ENCODE data around the gene CFAP299. TPM values are rescaled to one million over a fixed set of nuclear protein-coding genes. Genes with fewer than 3 reads are reported as not detected.
A peak's percentile ranks its signal among the peaks of the same experiment; 100 is the strongest.

CFAP299 gene
- total RNA-seq, 2 experiments from 2014 or later: 0.63 to 3.7 TPM

DNA sequence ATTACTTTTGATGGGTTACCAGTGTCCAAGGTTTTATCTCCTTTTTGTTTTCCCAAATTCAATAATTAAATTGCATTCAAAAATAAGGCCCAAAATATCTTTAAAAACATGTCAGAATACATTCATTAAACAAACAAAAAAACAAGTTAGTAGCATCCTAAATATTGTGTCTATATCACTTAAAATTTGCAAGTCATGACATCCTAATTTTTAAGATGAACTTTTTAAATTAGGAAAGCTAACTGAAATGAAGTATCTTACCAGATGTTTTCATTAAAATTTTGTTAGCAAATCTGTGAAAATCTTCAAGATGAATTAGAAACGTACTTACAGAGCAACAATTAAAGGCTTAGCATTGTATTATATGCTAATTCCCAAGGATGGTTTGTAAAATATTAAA is 962 bp upstream of the CFAP299 start:
- no peak overlapping the region for H3K4me2 ChIP-seq (ENCODE audit: low read length)
- H2AFZ ChIP-seq (ENCODE audit: low read length): peak overlapping the region; percentile 86; the same call in 1 of the 2 replicates
- TF ChIP-seq EZH2phosphoT487 (IDR thresholded peaks at IDR 0.05; ENCODE audit: borderline replicate concordance, low read depth, low read length): no peak
- TF ChIP-seq, protein P1, sequence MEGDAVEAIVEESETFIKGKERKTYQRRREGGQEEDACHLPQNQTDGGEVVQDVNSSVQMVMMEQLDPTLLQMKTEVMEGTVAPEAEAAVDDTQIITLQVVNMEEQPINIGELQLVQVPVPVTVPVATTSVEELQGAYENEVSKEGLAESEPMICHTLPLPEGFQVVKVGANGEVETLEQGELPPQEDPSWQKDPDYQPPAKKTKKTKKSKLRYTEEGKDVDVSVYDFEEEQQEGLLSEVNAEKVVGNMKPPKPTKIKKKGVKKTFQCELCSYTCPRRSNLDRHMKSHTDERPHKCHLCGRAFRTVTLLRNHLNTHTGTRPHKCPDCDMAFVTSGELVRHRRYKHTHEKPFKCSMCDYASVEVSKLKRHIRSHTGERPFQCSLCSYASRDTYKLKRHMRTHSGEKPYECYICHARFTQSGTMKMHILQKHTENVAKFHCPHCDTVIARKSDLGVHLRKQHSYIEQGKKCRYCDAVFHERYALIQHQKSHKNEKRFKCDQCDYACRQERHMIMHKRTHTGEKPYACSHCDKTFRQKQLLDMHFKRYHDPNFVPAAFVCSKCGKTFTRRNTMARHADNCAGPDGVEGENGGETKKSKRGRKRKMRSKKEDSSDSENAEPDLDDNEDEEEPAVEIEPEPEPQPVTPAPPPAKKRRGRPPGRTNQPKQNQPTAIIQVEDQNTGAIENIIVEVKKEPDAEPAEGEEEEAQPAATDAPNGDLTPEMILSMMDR (conservative IDR thresholded peaks at IDR 0.05; ENCODE audit: low read length): no peak
- H3K4me3 ChIP-seq (ENCODE audit: low read depth, low read length, poor library complexity, severe bottlenecking): no peak overlapping the region
- H3K79me2 ChIP-seq (ENCODE audit: insufficient read depth, low read depth, low read length): no peaks in the 10 kb centered on the region
- no peak overlapping the region for H3K27ac ChIP-seq (ENCODE audit: low read depth, low read length, poor library complexity, severe bottlenecking)
- DNase-seq (ENCODE audit: low spot score): no peak
- peaks cover 14% of the 10 kb centered on the region for H3K4me1 ChIP-seq (ENCODE audit: insufficient read depth, low read length, poor library complexity, severe bottlenecking)
- no TSS peak for BruUV-seq (replicated peaks)
- no peaks in the 10 kb centered on the region for H3K9me3 ChIP-seq (ENCODE audit: low read length)
- ChIA-PET POLR2A (interaction anchor here (0.5 to 1.2 kb wide), 2 partner anchors 14 to 1028 kb away, joined by 3 read pairs; no protein-coding TSS in a partner anchor), CTCF (ENCODE audit: unreplicated experiment) (no interaction called here)
- H3K9me2 ChIP-seq (ENCODE audit: insufficient read depth, low read length): no peaks in the 10 kb centered on the region
- intact Hi-C loops (cut with micrococcal nuclease; ENCODE audit: unreplicated experiment): no loop called here
- H4K20me1 ChIP-seq (ENCODE audit: insufficient read depth, low read length): no peaks in the 10 kb centered on the region
- H3K36me3 ChIP-seq (ENCODE audit: insufficient read depth, low read length): no peaks in the 10 kb centered on the region

DNA sequence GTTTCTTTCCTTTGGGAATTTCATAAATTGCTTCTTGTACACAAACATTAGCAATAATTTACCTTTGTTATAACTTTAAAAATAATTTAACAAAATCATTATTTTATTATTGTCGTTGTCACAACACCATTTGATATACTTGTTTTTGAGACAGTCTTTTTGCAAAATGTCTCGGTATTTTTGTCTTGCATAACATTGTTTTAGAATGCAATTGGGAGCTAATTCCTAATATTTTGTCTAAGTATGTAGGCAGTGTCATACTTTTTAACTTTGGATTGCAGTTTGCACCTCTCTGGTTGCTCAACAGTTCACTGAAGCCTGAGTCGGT is 340 bp upstream of the CFAP299 start:
- TF ChIP-seq, protein P1 (conservative IDR thresholded peaks at IDR 0.05; ENCODE audit: low read length): no peak
- no peak for TF ChIP-seq EZH2phosphoT487 (IDR thresholded peaks at IDR 0.05; ENCODE audit: borderline replicate concordance, low read depth, low read length)
- Histone ChIP-seq H3K4me2 (ENCODE audit: low read length) (peak overlapping the region; percentile 79), H3K9me2 (ENCODE audit: insufficient read depth, low read length) (no peaks in the 10 kb centered on the region), H3K9me3 (ENCODE audit: low read length) (no peaks in the 10 kb centered on the region), H3K36me3 (ENCODE audit: insufficient read depth, low read length) (no peaks in the 10 kb centered on the region), H3K27ac (ENCODE audit: low read depth, low read length, poor library complexity, severe bottlenecking) (no peak overlapping the region), H3K4me1 (ENCODE audit: insufficient read depth, low read length, poor library complexity, severe bottlenecking) (peaks cover 14% of the 10 kb centered on the region), H2AFZ (ENCODE audit: low read length) (peak overlapping the region; percentile 86), H4K20me1 (ENCODE audit: insufficient read depth, low read length) (no peaks in the 10 kb centered on the region), H3K4me3 (ENCODE audit: low read depth, low read length, poor library complexity, severe bottlenecking) (peak overlapping the region; percentile 73), H3K79me2 (ENCODE audit: insufficient read depth, low read depth, low read length) (no peaks in the 10 kb centered on the region)
- intact Hi-C loops (cut with micrococcal nuclease; ENCODE audit: unreplicated experiment): no loop called here
- BruUV-seq (replicated peaks): no TSS peak
- CTCF ChIA-PET (ENCODE audit: unreplicated experiment): interaction anchor here (0.6 kb wide), 1 partner anchor 224 kb away, joined by 3 read pairs; no protein-coding TSS in a partner anchor
- DNase-seq (ENCODE audit: low spot score): no peak
- POLR2A ChIA-PET: interaction anchor here (0.5 to 0.7 kb wide), 2 partner anchors 477 to 1028 kb away, joined by 3 read pairs; no protein-coding TSS in a partner anchor

DNA sequence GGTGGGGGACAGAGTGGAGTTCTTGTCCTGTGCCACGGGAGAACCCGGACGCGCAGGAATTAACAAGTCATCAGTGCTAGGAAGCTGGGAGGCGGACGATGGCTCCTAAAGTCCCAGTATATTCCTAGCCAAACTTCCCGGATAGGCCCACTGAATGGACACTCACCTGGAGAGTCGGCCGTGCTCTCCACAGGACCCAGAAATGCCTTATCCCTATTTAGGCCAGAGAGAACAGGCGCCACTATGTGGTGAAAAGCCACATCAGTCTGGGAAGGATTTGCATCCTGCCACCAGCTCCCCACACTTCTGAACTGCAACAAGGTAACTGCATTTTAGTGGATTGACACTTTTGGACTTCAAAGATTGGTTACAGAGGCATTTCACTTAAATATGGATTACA is 1.1 kb downstream of the CFAP299 start:
- Histone ChIP-seq H2AFZ (ENCODE audit: low read length) (peak overlapping the region; percentile 86), H3K27ac (ENCODE audit: low read depth, low read length, poor library complexity, severe bottlenecking) (no peak overlapping the region), H3K79me2 (ENCODE audit: insufficient read depth, low read depth, low read length) (no peaks in the 10 kb centered on the region), H4K20me1 (ENCODE audit: insufficient read depth, low read length) (no peaks in the 10 kb centered on the region), H3K4me1 (ENCODE audit: insufficient read depth, low read length, poor library complexity, severe bottlenecking) (peaks cover 14% of the 10 kb centered on the region), H3K4me3 (ENCODE audit: low read depth, low read length, poor library complexity, severe bottlenecking) (peak overlapping the region; percentile 73), H3K9me3 (ENCODE audit: low read length) (no peaks in the 10 kb centered on the region), H3K36me3 (ENCODE audit: insufficient read depth, low read length) (no peaks in the 10 kb centered on the region), H3K4me2 (ENCODE audit: low read length) (peak overlapping the region; percentile 79), H3K9me2 (ENCODE audit: insufficient read depth, low read length) (no peaks in the 10 kb centered on the region)
- DNase-seq (ENCODE audit: low spot score): peak; percentile 26
- POLR2A ChIA-PET: no interaction called here
- intact Hi-C loops (cut with micrococcal nuclease; ENCODE audit: unreplicated experiment): no loop called here
- CTCF ChIA-PET (ENCODE audit: unreplicated experiment): no interaction called here
- TF ChIP-seq, protein P1 (conservative IDR thresholded peaks at IDR 0.05; ENCODE audit: low read length): peak; percentile 62
- no peak for TF ChIP-seq EZH2phosphoT487 (IDR thresholded peaks at IDR 0.05; ENCODE audit: borderline replicate concordance, low read depth, low read length)
- no TSS peak for BruUV-seq (replicated peaks)
